K562 (cell line): Measurements from ENCODE around the gene ISYNA1. TPM values are rescaled to one million over a fixed set of nuclear protein-coding genes. Genes with fewer than 3 reads are reported as not detected.

ENCODE experiments used
- ATF7 ChIP-seq: fragments of 450-650 bp; IDR thresholded peaks from 2 replicates; pipeline ENCODE4 v1.7.1; 2014; ENCODE audit warnings: mild to moderate bottlenecking, moderate library complexity
- CBX1 ChIP-seq: sonication (generic); IDR thresholded peaks from 2 replicates; pipeline ENCODE4 v1.6.1; 2016; ENCODE audit warnings: antibody characterized with exemption, low read depth, mild to moderate bottlenecking
- CREB1 ChIP-seq, 2 experiments: sonication (generic) in 1 of 2; formaldehyde crosslinking in 1 of 2; IDR thresholded peaks; 2 replicates each; pipeline versions ENCODE4 v1.6.1 to v1.8.0; 2012 to 2022; ENCODE audit warnings: inconsistent platforms in 1 of 2, mild to moderate bottlenecking in 1 of 2, missing genetic modification reagents in 1 of 2, moderate library complexity in 1 of 2
- EP400 ChIP-seq: fragments of 450-650 bp; IDR thresholded peaks from 2 replicates; pipeline ENCODE4 v1.6.1; 2017; ENCODE audit warnings: antibody characterized with exemption, mild to moderate bottlenecking, moderate library complexity
- POLR3G ChIP-seq: IDR thresholded peaks from 2 replicates; pipeline ENCODE4 v1.6.1; 2011; ENCODE audit not compliant: insufficient read length, insufficient replicate concordance; ENCODE audit errors: extremely low read depth
- SLC30A9 ChIP-seq: fragments of 250-450 bp; sonication (Bioruptor Pico); IDR thresholded peaks from 2 replicates; pipeline ENCODE4 v1.8.0; 2022; ENCODE audit warnings: mild to moderate bottlenecking, moderate library complexity
- SPI1 ChIP-seq: IDR thresholded peaks from 2 replicates; pipeline ENCODE4 v1.6.1; 2011; ENCODE audit warnings: low read depth, low read length, control low read depth, borderline replicate concordance
- ZNF707 ChIP-seq: fragments of 250-450 bp; sonication (Bioruptor Pico); conservative IDR thresholded peaks from 2 replicates; pipeline ENCODE4 v1.8.0; 2022; ENCODE audit warnings: inconsistent platforms, mild to moderate bottlenecking, moderate library complexity
- polyA plus RNA-seq, 8 experiments: library from polyadenylated mRNA; depleted of rRNA in 4 of 8; stranded (reverse) in 5 of 8; unstranded in 3 of 8; fragments of >200 nt; fragmentation: Nextera tagmentation in 2 of 8; fragmentation: Illumina TruSeq in 1 of 8; extraction: Ambion mirVana in 2 of 8; extraction: Trizol in 1 of 8; gene quantifications; 2 replicates each; pipeline versions ENCODE4 v1.2.1 to v1.2.3, GENCODE V29; 2011 to 2014; ENCODE audit warnings: inconsistent platforms in 1 of 8, missing spikeins in 1 of 8
- total RNA-seq, 7 experiments: library from RNA; depleted of rRNA in 6 of 7; stranded (reverse); fragments of >200 nt in 6 of 7; fragmentation: Illumina TruSeq in 2 of 7; extraction: Trizol in 2 of 7; gene quantifications; 2 replicates each; pipeline versions ENCODE4 v1.2.1 to v1.2.3, GENCODE V29; 2011 to 2021; ENCODE audit warnings: low replicate concordance in 1 of 7
- TF ChIP-seq, protein P1 (sequence below), 2 experiments: fragments of 450-650 bp; conservative IDR thresholded peaks; 2 replicates each; pipeline ENCODE4 v1.6.1; 2017; ENCODE audit warnings: mild to moderate bottlenecking in 2 of 2, moderate library complexity in 2 of 2
- TF ChIP-seq, protein P2 (sequence below): sonication (generic); formaldehyde crosslinking; IDR thresholded peaks from 2 replicates; pipeline ENCODE4 v1.8.0; 2023; ENCODE audit warnings: missing genetic modification reagents, mild to moderate bottlenecking, borderline replicate concordance
- TF ChIP-seq, protein P3 (sequence below): fragments of 250-450 bp; sonication (Bioruptor Pico); IDR thresholded peaks from 2 replicates; pipeline ENCODE4 v1.4.0; 2020; ENCODE audit warnings: mild to moderate bottlenecking, moderate library complexity
- TF ChIP-seq, protein P4 (sequence below): fragments of 450-650 bp; IDR thresholded peaks from 2 replicates; pipeline ENCODE4 v1.7.0; 2016; ENCODE audit warnings: borderline replicate concordance

Gene ISYNA1
- total and polyA plus RNA-seq, 9 of the 15 experiments (the other 6 are each of a cell fraction or from before 2014, with no cell fraction given): 21.8 to 460 (median 93.2) TPM

DNA sequence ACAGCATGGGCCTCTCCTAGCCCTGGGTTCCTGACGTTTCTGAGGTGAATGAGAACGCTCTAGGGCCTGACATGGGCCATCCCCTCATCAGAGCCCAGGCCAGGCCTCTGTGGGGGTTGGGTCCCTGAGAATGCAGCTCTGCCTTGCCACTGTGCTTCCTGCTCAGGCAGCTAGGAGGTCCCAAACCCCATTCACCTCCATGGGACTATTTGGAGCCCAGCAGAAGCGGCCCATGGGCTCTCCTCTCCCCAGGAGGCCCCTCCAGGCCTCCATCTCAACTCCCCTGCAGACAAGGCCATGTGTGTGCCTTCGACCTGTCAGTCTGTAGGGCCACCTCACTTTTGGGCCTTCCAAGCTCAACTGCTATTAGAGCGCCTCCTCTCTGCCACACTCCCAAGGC lies 47.1 kb upstream of the ISYNA1 start (continued):
- no peak for TF ChIP-seq EP400
- no peak for TF ChIP-seq ZNF707 (CRISPR knock-in tag)
- no peak for TF ChIP-seq POLR3G
- TF ChIP-seq ATF7: 0 out of 2 replicates have a peak, but pooled peaks have one; percentile 16
- TF ChIP-seq, protein P1, sequence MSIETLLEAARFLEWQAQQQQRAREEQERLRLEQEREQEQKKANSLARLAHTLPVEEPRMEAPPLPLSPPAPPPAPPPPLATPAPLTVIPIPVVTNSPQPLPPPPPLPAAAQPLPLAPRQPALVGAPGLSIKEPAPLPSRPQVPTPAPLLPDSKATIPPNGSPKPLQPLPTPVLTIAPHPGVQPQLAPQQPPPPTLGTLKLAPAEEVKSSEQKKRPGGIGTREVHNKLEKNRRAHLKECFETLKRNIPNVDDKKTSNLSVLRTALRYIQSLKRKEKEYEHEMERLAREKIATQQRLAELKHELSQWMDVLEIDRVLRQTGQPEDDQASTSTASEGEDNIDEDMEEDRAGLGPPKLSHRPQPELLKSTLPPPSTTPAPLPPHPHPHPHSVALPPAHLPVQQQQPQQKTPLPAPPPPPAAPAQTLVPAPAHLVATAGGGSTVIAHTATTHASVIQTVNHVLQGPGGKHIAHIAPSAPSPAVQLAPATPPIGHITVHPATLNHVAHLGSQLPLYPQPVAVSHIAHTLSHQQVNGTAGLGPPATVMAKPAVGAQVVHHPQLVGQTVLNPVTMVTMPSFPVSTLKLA (conservative IDR thresholded peaks at IDR 0.05): 0 out of 4 replicates have a peak, but pooled peaks of 1 of the 2 experiments have one; percentile 28
- no peak for TF ChIP-seq CBX1
- TF ChIP-seq, protein P2, sequence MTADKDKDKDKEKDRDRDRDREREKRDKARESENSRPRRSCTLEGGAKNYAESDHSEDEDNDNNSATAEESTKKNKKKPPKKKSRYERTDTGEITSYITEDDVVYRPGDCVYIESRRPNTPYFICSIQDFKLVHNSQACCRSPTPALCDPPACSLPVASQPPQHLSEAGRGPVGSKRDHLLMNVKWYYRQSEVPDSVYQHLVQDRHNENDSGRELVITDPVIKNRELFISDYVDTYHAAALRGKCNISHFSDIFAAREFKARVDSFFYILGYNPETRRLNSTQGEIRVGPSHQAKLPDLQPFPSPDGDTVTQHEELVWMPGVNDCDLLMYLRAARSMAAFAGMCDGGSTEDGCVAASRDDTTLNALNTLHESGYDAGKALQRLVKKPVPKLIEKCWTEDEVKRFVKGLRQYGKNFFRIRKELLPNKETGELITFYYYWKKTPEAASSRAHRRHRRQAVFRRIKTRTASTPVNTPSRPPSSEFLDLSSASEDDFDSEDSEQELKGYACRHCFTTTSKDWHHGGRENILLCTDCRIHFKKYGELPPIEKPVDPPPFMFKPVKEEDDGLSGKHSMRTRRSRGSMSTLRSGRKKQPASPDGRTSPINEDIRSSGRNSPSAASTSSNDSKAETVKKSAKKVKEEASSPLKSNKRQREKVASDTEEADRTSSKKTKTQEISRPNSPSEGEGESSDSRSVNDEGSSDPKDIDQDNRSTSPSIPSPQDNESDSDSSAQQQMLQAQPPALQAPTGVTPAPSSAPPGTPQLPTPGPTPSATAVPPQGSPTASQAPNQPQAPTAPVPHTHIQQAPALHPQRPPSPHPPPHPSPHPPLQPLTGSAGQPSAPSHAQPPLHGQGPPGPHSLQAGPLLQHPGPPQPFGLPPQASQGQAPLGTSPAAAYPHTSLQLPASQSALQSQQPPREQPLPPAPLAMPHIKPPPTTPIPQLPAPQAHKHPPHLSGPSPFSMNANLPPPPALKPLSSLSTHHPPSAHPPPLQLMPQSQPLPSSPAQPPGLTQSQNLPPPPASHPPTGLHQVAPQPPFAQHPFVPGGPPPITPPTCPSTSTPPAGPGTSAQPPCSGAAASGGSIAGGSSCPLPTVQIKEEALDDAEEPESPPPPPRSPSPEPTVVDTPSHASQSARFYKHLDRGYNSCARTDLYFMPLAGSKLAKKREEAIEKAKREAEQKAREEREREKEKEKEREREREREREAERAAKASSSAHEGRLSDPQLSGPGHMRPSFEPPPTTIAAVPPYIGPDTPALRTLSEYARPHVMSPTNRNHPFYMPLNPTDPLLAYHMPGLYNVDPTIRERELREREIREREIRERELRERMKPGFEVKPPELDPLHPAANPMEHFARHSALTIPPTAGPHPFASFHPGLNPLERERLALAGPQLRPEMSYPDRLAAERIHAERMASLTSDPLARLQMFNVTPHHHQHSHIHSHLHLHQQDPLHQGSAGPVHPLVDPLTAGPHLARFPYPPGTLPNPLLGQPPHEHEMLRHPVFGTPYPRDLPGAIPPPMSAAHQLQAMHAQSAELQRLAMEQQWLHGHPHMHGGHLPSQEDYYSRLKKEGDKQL (CRISPR knock-in tag): no peak
- TF ChIP-seq, protein P3, sequence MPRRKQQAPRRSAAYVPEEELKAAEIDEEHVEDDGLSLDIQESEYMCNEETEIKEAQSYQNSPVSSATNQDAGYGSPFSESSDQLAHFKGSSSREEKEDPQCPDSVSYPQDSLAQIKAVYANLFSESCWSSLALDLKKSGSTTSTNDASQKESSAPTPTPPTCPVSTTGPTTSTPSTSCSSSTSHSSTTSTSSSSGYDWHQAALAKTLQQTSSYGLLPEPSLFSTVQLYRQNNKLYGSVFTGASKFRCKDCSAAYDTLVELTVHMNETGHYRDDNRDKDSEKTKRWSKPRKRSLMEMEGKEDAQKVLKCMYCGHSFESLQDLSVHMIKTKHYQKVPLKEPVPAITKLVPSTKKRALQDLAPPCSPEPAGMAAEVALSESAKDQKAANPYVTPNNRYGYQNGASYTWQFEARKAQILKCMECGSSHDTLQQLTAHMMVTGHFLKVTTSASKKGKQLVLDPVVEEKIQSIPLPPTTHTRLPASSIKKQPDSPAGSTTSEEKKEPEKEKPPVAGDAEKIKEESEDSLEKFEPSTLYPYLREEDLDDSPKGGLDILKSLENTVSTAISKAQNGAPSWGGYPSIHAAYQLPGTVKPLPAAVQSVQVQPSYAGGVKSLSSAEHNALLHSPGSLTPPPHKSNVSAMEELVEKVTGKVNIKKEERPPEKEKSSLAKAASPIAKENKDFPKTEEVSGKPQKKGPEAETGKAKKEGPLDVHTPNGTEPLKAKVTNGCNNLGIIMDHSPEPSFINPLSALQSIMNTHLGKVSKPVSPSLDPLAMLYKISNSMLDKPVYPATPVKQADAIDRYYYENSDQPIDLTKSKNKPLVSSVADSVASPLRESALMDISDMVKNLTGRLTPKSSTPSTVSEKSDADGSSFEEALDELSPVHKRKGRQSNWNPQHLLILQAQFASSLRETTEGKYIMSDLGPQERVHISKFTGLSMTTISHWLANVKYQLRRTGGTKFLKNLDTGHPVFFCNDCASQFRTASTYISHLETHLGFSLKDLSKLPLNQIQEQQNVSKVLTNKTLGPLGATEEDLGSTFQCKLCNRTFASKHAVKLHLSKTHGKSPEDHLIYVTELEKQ (CRISPR knock-in tag): no peak
- no peak for TF ChIP-seq SPI1
- TF ChIP-seq SLC30A9: no peak
- no peak for TF ChIP-seq CREB1 (IDR thresholded peaks at IDR 0.05)
- no peak for TF ChIP-seq CREB1 (CRISPR knock-in tag; IDR thresholded peaks at IDR 0.05)
- TF ChIP-seq, protein P4, sequence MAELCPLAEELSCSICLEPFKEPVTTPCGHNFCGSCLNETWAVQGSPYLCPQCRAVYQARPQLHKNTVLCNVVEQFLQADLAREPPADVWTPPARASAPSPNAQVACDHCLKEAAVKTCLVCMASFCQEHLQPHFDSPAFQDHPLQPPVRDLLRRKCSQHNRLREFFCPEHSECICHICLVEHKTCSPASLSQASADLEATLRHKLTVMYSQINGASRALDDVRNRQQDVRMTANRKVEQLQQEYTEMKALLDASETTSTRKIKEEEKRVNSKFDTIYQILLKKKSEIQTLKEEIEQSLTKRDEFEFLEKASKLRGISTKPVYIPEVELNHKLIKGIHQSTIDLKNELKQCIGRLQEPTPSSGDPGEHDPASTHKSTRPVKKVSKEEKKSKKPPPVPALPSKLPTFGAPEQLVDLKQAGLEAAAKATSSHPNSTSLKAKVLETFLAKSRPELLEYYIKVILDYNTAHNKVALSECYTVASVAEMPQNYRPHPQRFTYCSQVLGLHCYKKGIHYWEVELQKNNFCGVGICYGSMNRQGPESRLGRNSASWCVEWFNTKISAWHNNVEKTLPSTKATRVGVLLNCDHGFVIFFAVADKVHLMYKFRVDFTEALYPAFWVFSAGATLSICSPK: no peak
